ENCODE data around the gene FLT4.
"Not testable (repeated sequence)": the region's sequence is repeated elsewhere in the genome, so short reads cannot be mapped to it uniquely, and the experiment has no call there.

FLT4 gene

GRCh38 chr5:180670586-180671359, 21.4 kb upstream of the FLT4 start:
- in situ Hi-C loops (cut with HindIII; ENCODE audit: low sequenced_read_pairs): no loop called here

DNA sequence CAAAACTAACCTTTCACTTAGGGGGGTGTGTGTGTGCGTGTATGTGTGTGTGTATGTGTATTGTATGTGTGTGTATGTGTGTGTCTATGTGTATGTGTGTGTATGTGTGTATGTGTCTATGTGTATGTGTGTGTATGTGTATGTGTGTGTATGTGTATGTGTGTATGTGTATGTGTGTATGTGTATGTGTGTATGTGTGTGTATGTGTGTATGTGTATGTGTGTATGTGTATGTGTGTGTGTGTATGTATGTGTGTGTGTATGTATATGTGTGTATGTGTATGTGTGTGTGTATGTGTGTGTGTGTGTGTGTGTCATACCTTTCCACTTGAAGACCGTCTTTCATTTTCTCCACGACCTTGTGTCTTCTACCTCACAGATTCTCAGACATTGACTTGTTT, 20.8 kb upstream of the FLT4 start:
- in situ Hi-C loops (cut with HindIII; ENCODE audit: low sequenced_read_pairs): no loop called here

GRCh38 chr5:180669661-180670060, 20.3 kb upstream of the FLT4 start:
- in situ Hi-C loops (cut with HindIII; ENCODE audit: low sequenced_read_pairs): loop anchor here (5.0 kb wide), 1 partner anchor 87 kb away; no protein-coding TSS in a partner anchor

DNA sequence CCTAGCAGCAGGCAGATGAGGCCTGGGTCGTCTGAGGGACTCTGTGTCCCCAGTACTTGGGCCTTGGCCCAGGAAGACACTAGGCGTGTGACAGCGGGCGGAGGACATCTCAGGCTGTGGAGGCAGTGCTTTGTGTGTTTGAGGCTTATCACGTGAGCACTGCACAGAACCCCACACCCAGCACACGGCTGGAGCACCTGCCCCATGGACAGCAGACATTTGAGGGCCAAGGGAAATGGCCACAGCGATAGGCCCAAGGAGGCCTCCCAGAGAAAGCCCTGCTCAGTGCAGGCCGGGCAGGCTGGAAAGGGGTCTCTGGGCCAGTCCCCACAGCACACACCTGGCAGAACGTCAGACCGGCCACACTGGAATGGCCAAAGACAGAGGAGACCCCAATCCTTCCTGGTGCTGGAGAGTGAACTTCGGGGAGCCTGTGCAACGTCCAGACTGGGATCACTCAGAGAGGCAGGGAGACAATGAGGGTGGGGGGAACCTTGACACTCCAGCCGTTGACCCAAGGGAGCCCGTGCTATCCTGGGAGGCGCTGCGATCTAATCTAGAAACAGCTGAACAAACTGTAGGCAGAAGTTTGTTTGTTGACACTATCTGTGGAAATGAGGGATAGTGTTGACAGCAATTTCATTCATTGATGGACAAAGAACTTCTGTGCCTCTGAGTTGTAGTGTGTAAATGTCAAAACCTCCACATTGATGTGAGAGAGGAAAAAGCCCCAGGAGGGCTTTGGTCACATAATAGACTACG, 19.6 kb upstream of the FLT4 start:
- in situ Hi-C loops (cut with HindIII; ENCODE audit: low sequenced_read_pairs): loop anchor here (5.0 kb wide), 1 partner anchor 87 kb away; no protein-coding TSS in a partner anchor

- in situ Hi-C loops (cut with HindIII; ENCODE audit: low sequenced_read_pairs): loop anchor here (5.0 kb wide), 1 partner anchor 85 kb away; no protein-coding TSS in a partner anchor
These were observed 17.4 kb upstream of the FLT4 start for GRCh38 chr5:180666812-180667211.

- in situ Hi-C loops (cut with HindIII; ENCODE audit: low sequenced_read_pairs): loop anchor here (5.0 kb wide), 1 partner anchor 84 kb away; no protein-coding TSS in a partner anchor
These were observed 16.4 kb upstream of the FLT4 start for GRCh38 chr5:180665682-180666404.

GRCh38 chr5:180658774-180659564, 9.6 kb upstream of the FLT4 start:
- in situ Hi-C loops (cut with HindIII; ENCODE audit: low sequenced_read_pairs): no loop called here

DNA sequence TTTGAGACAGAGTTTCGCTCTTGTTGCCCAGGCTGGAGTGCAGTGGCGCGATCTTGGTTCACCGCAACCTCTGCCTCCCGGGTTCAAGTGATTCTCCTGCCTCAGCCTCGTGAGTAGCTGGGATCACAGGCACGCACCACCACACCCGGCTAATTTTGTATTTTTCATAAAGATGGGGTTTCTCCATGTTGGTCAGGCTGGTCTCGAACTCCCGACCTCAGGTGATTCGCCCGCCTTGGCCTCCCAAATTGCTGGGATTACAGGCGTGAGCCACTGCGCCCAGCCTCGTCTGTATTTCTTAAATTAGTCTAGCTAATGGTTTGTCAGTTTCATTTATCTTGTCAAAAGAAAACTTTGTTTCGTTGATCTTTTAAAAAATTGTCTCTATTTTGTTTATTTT, 5.8 kb upstream of the FLT4 start:
- in situ Hi-C loops (cut with HindIII; ENCODE audit: low sequenced_read_pairs): not testable (repeated sequence)

GRCh38 chr5:180652771-180653170, 3.4 kb upstream of the FLT4 start:
- in situ Hi-C loops (cut with HindIII; ENCODE audit: low sequenced_read_pairs): no loop called here

GRCh38 chr5:180652346-180652745, 2.9 kb upstream of the FLT4 start:
- in situ Hi-C loops (cut with HindIII; ENCODE audit: low sequenced_read_pairs): no loop called here

- in situ Hi-C loops (cut with HindIII; ENCODE audit: low sequenced_read_pairs): loop anchor here (5.0 kb wide), 3 partner anchors 49 to 104 kb away; no protein-coding TSS in a partner anchor
These were observed 623 bp downstream of the FLT4 start for GRCh38 chr5:180648658-180649296.

DNA sequence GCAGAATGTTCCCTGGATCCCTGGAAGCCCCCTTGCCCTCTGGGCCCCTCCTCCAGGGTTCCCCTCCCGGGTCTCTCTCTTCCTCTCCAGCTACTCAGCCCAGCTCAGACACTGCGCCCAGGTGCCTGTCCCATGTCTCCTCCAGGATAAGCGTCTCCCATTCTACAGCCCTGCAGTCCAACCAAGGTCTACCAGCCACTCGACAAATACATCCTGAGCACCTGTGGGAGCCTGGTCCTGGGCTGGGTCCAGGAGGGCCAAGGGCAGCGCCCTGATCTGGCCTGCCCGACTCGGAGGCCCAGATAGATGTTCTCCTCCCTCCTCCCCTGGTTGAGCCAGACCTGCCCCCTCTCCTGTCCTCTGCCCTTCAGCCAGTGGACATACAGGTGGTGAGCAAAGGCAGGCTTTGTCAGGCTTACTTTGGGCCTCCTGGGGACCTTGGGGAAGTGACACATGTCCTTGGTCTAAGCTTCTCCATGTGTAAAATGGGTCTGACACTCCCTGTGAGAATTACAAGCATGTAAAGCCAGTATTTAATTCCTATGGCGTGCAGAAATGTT, 1.4 kb downstream of the FLT4 start:
- in situ Hi-C loops (cut with HindIII; ENCODE audit: low sequenced_read_pairs): loop anchor here (5.0 kb wide), 3 partner anchors 49 to 104 kb away; no protein-coding TSS in a partner anchor

- in situ Hi-C loops (cut with HindIII; ENCODE audit: low sequenced_read_pairs): loop anchor here (5.0 kb wide), 3 partner anchors 50 to 105 kb away; no protein-coding TSS in a partner anchor
These were observed 1.9 kb downstream of the FLT4 start for GRCh38 chr5:180647465-180647864.

GRCh38 chr5:180646963-180647305, 2.5 kb downstream of the FLT4 start:
- in situ Hi-C loops (cut with HindIII; ENCODE audit: low sequenced_read_pairs): loop anchor here (5.0 kb wide), 3 partner anchors 50 to 105 kb away; no protein-coding TSS in a partner anchor

- in situ Hi-C loops (cut with HindIII; ENCODE audit: low sequenced_read_pairs): loop anchor here (5.0 kb wide), 3 partner anchors 51 to 106 kb away; no protein-coding TSS in a partner anchor
These were observed 3.0 kb downstream of the FLT4 start for GRCh38 chr5:180646289-180646962.

DNA sequence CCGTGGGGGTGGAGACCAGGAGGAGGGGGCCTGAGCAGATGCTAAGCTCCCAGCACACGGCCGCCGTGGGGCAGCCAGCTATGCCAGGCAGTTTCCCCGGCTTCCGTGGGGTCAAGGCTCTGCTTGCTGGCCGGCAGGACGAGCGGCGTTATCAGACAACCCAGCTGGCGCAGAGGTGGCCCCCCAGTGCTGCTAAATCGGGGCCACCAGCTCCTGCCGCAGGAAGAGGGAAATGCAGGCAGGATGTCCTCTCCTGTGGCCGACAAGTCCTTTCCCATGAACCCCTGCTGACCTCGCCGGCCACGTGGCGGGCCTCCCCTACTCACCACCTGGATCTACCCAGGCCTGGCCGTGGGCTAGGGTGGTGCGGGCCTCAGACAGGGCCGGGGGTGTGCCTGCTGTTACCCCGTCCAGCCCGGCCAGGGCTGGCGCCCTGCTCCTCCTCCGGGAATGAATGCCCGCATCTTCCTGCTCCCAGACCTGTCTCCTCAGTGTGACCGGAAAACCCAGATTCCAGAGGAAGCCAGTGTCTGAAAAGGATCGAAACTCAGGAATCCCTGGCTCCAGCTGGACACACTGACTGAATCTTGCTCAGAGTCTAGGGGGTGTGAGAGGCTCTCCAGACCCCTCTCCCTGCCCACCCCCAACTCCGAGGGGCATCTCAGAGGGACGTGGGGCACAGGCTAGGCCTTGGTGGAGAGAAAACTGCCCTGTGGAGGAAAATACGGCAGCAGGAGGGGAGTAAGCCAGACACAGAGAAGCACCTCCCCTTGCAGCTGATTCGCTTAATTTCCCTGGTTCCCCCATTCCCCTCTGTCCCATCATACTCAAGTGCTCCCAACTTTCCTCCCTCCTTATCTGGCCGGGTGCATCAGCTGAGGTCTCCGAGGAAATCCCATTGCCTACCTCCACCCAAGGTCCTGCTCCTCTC, 3.9 kb downstream of the FLT4 start:
- in situ Hi-C loops (cut with HindIII; ENCODE audit: low sequenced_read_pairs): loop anchor here (5.0 kb wide), 3 partner anchors 52 to 107 kb away; no protein-coding TSS in a partner anchor

GRCh38 chr5:180644825-180645273, 4.6 kb downstream of the FLT4 start:
- in situ Hi-C loops (cut with HindIII; ENCODE audit: low sequenced_read_pairs): loop anchor here (5.0 kb wide), 3 partner anchors 52 to 107 kb away; no protein-coding TSS in a partner anchor

Measured in endothelial cell of hepatic sinusoid (primary cell).